ENCODE results near the gene SSTR4.

The SSTR4 gene

DNA sequence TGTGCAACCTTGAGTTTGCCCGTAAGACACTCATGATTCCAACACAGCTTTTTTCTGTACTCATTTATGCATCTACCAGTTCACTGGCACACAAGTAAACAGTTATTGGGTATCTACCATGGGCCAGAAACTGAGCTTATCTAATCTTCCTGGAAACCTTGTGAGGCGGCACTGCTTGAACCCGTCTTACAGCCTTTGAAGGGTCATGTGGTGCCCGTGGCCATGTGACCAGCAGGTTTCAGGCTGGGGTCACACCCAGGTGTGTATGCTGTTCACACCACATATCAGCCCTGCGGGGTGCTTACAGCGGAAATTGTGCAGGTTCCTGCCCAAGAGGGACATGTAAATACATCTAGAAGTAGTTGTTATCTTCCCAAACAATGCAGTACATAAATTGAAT lies 8.3 kb downstream of the SSTR4 start:
- Histone ChIP-seq H3K9me3 (ENCODE audit: control insufficient read depth in 2 of 2, low read length in 2 of 2) (no peaks in the 10 kb centered on the region), H3K27me3 (ENCODE audit: control insufficient read depth in 1 of 2, insufficient read depth in 2 of 2, low read length in 2 of 2) (peaks cover 31 to 41% of the 10 kb centered on the region in 2 donors), H3K4me3 (ENCODE audit: low read length in 2 of 2) (no peak overlapping the region), H3K9ac (ENCODE audit: low read length in 2 of 2) (no peak overlapping the region), H3K27ac (ENCODE audit: low read length) (no peak overlapping the region), H3K4me1 (ENCODE audit: control insufficient read depth, insufficient read depth, low read length) (peaks cover 17% of the 10 kb centered on the region), H3K36me3 (ENCODE audit: control insufficient read depth in 2 of 2, insufficient read depth in 2 of 2, low read length in 2 of 2) (no peaks in the 10 kb centered on the region)

DNA sequence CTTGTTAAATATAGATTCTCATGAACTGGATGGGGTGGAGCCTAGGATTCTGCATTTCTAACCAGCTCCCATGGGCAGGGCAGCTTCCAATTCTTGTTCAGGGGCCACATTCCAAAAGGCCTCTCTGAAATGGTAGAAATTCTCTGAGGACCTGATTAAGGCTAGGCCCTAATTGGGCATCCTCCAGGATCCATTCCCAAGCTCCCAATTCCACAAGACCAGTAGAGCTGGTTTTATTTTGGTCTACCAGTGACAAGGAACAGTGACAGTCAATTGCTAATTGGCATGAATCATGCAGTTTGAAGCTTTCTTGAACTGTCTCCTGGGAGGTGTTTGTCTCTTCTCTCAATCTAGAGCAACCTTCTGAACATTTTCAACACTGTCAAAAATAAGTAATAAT lies 11.3 kb downstream of the SSTR4 start:
- H3K36me3 ChIP-seq (ENCODE audit: control insufficient read depth in 2 of 2, insufficient read depth in 2 of 2, low read length in 2 of 2) = no peaks in the 10 kb centered on the region
- H3K9me3 ChIP-seq (ENCODE audit: control insufficient read depth in 2 of 2, low read length in 2 of 2) = no peaks in the 10 kb centered on the region
- H3K27me3 ChIP-seq (ENCODE audit: control insufficient read depth in 1 of 2, insufficient read depth in 2 of 2, low read length in 2 of 2) = peaks cover 32 to 69% of the 10 kb centered on the region in 2 donors
- no peak overlapping the region for H3K9ac ChIP-seq (ENCODE audit: low read length in 2 of 2)
- H3K4me3 ChIP-seq (ENCODE audit: low read length in 2 of 2) = peak overlapping the region in 1 of 2 donors; percentile 22
- peaks cover 39% of the 10 kb centered on the region for H3K4me1 ChIP-seq (ENCODE audit: control insufficient read depth, insufficient read depth, low read length)
- H3K27ac ChIP-seq (ENCODE audit: low read length) = no peak overlapping the region

DNA sequence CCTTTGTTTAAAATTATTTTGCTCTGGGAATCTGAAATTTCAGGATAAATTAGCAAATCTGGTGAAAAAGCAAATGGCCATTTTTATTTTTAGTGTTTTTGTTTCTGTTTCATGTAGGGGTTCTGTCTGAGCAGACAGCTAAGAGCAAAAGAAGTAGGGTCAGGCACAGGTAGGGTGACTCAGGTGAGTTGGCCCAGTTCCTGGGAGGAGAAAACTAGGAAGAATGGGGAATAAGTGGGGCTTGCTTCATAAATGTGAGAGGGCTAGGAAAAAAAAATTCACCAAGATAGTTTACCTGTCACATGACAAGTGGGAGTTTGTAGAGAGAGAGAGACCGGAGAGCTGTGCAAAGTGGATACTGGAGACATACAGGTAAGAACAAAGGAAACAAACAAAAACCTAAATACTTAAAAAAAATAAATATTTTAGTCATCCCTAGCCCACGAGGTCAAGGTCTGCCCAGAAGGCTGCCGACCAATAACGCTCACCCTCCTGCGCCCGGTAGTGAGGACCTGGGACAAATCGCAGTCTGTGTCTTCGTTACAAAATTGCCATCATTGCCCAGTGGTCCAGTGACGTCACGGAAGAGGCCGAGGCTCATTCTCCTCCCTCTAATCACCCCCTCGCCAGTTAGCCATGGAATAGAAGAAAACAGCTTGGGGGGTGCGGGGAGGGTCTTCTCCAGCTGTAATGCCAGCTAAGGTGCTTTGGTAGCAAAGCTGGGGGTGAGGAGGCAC lies 12.1 kb downstream of the SSTR4 start:
- H3K36me3 ChIP-seq (ENCODE audit: control insufficient read depth in 2 of 2, insufficient read depth in 2 of 2, low read length in 2 of 2) = no peaks in the 10 kb centered on the region
- no peak overlapping the region for H3K27ac ChIP-seq (ENCODE audit: low read length)
- peaks cover 33 to 71% of the 10 kb centered on the region in 2 donors for H3K27me3 ChIP-seq (ENCODE audit: control insufficient read depth in 1 of 2, insufficient read depth in 2 of 2, low read length in 2 of 2)
- H3K4me3 ChIP-seq (ENCODE audit: low read length in 2 of 2) = peak overlapping the region in 1 of 2 donors; percentile 76
- H3K9ac ChIP-seq (ENCODE audit: low read length in 2 of 2) = no peak overlapping the region
- H3K4me1 ChIP-seq (ENCODE audit: control insufficient read depth, insufficient read depth, low read length) = peaks cover 40% of the 10 kb centered on the region
- H3K9me3 ChIP-seq (ENCODE audit: control insufficient read depth in 2 of 2, low read length in 2 of 2) = no peaks in the 10 kb centered on the region

GRCh38 chr20:23047738-23048214 lies 12.7 kb downstream of the SSTR4 start:
- peaks cover 35 to 71% of the 10 kb centered on the region in 2 donors for H3K27me3 ChIP-seq (ENCODE audit: control insufficient read depth in 1 of 2, insufficient read depth in 2 of 2, low read length in 2 of 2)
- H3K36me3 ChIP-seq (ENCODE audit: control insufficient read depth in 2 of 2, insufficient read depth in 2 of 2, low read length in 2 of 2) = no peaks in the 10 kb centered on the region
- H3K9ac ChIP-seq (ENCODE audit: low read length in 2 of 2) = no peak overlapping the region
- H3K9me3 ChIP-seq (ENCODE audit: control insufficient read depth in 2 of 2, low read length in 2 of 2) = no peaks in the 10 kb centered on the region
- H3K27ac ChIP-seq (ENCODE audit: low read length) = no peak overlapping the region
- H3K4me1 ChIP-seq (ENCODE audit: control insufficient read depth, insufficient read depth, low read length) = peaks cover 40% of the 10 kb centered on the region
- peak overlapping the region; percentile 66 to 76 for H3K4me3 ChIP-seq (ENCODE audit: low read length in 2 of 2)

DNA sequence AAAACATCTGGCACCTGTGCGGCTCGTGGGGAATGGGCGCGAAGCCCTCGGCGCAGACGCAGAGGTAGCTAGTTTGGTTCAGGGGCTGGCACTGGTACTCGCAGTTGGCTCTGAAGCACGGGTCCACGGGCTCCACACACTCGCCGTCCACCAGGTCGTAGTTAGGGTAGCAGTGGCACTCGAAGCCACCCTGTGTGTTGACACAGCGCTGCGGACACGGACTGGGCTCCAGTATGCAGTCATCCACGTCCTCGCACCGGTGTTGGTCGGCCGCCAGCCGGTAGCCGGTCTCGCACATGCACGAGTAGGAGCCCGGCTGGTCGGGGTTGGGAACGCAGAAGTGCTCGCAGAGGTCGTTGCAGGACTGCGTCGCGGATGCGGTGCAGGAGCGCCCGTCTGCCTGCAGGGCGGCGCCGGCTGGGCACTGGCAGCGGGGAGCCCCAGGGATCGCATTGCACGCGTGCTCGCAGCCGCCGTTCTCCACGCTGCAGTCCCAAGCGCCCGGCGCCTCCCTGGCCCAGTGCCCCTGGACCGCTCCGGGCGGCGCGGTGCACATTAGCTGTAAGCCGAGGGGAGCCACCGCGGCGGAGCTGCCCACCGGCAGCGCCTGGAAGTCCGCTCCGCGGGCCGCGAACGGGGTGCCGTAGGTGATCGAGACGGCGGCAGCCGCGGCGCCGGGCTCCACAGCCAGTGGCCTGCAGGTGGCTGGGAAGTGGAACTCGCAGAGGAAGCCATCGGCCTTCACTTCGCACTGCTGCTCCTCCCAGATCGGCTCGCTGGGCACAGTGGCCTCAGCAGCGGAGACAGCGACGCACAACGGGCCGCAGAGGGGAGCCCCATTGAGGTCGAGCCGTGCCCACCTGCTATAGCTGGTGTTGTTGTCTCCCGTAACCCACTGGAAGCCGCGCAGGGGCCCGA lies 13.4 kb downstream of the SSTR4 start:
- H3K27me3 ChIP-seq (ENCODE audit: control insufficient read depth in 1 of 2, insufficient read depth in 2 of 2, low read length in 2 of 2) = peaks cover 31 to 67% of the 10 kb centered on the region in 2 donors
- H3K9ac ChIP-seq (ENCODE audit: low read length in 2 of 2) = peak overlapping the region in 1 of 2 donors; percentile 48
- peak overlapping the region; percentile 66 to 76 for H3K4me3 ChIP-seq (ENCODE audit: low read length in 2 of 2)
- H3K27ac ChIP-seq (ENCODE audit: low read length) = no peak overlapping the region
- no peaks in the 10 kb centered on the region for H3K36me3 ChIP-seq (ENCODE audit: control insufficient read depth in 2 of 2, insufficient read depth in 2 of 2, low read length in 2 of 2)
- H3K4me1 ChIP-seq (ENCODE audit: control insufficient read depth, insufficient read depth, low read length) = peaks cover 40% of the 10 kb centered on the region
- H3K9me3 ChIP-seq (ENCODE audit: control insufficient read depth in 2 of 2, low read length in 2 of 2) = no peaks in the 10 kb centered on the region

- Histone ChIP-seq H3K9ac (ENCODE audit: low read length in 2 of 2) (peak within 1 kb of the TSS; percentile 13 to 53), H3K27me3 (ENCODE audit: control insufficient read depth in 1 of 2, insufficient read depth in 2 of 2, low read length in 2 of 2) (peaks cover 27 to 66% of the 10 kb centered on the region in 2 donors), H3K4me3 (ENCODE audit: low read length in 2 of 2) (peak within 1 kb of the TSS; percentile 66 to 76), H3K4me1 (ENCODE audit: control insufficient read depth, insufficient read depth, low read length) (peaks cover 40% of the 10 kb centered on the region), H3K9me3 (ENCODE audit: control insufficient read depth in 2 of 2, low read length in 2 of 2) (no peaks in the 10 kb centered on the region), H3K36me3 (ENCODE audit: control insufficient read depth in 2 of 2, insufficient read depth in 2 of 2, low read length in 2 of 2) (no peaks in the 10 kb centered on the region), H3K27ac (ENCODE audit: low read length) (peak within 1 kb of the TSS; percentile 58)
These were observed 14.3 kb downstream of the SSTR4 start, which contains the start of gene THBD for GRCh38 chr20:23049201-23050075. TSS of gene THBD (minus strand) at chr20:23049672. CDS start at chr20:23049504, 168 bp downstream.

- peaks cover 27 to 58% of the 10 kb centered on the region in 2 donors for H3K27me3 ChIP-seq (ENCODE audit: control insufficient read depth in 1 of 2, insufficient read depth in 2 of 2, low read length in 2 of 2)
- peak overlapping the region; percentile 66 to 76 for H3K4me3 ChIP-seq (ENCODE audit: low read length in 2 of 2)
- H3K9me3 ChIP-seq (ENCODE audit: control insufficient read depth in 2 of 2, low read length in 2 of 2) = no peaks in the 10 kb centered on the region
- H3K27ac ChIP-seq (ENCODE audit: low read length) = peak overlapping the region; percentile 58
- H3K36me3 ChIP-seq (ENCODE audit: control insufficient read depth in 2 of 2, insufficient read depth in 2 of 2, low read length in 2 of 2) = no peaks in the 10 kb centered on the region
- peak overlapping the region; percentile 2 to 53 for H3K9ac ChIP-seq (ENCODE audit: low read length in 2 of 2)
- H3K4me1 ChIP-seq (ENCODE audit: control insufficient read depth, insufficient read depth, low read length) = peaks cover 40% of the 10 kb centered on the region
These were observed 15.1 kb downstream of the SSTR4 start for GRCh38 chr20:23050076-23050838.

DNA sequence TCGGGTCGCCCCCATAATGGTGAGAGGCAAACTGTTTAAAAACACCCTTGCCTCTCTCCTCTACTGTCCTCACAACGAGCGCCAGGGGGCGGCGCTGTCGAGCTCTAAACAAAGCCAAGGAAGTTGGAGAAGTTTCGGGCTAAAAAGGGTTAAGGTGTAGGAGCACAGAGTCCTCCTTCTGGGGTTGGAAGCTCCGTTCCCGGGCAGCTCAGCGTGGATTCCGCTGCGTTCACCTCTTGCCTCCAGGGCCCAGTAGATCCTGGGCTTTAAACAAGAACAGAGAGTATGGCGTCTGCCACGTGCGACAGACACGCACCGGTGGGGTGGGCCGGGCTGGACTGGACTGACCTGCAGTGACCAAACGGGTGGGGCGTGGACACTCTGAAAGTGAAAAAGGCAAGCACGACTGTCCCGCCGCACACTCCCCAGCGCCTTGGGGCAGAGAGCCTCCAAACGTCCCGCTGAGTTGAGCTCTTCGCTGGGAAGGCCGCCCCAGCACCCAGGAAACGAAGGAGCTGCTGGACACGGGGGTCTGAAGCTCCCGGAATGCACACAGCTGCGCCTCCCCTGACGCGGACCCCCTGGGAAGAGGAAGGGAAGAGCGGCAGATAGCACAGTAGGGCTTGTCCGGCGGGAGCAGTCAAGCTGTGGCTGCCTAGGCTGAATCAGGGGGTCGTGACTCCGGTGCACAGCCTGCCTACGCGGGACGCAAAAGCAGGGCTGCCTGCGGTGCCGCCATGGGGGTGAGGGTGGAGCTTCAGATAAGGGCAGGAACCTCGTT lies 15.9 kb downstream of the SSTR4 start:
- no peaks in the 10 kb centered on the region for H3K36me3 ChIP-seq (ENCODE audit: control insufficient read depth in 2 of 2, insufficient read depth in 2 of 2, low read length in 2 of 2)
- H3K27ac ChIP-seq (ENCODE audit: low read length) = peak overlapping the region; percentile 49
- H3K4me3 ChIP-seq (ENCODE audit: low read length in 2 of 2) = peak overlapping the region; percentile 68 to 76
- H3K9me3 ChIP-seq (ENCODE audit: control insufficient read depth in 2 of 2, low read length in 2 of 2) = no peaks in the 10 kb centered on the region
- peaks cover 25 to 52% of the 10 kb centered on the region in 2 donors for H3K27me3 ChIP-seq (ENCODE audit: control insufficient read depth in 1 of 2, insufficient read depth in 2 of 2, low read length in 2 of 2)
- H3K9ac ChIP-seq (ENCODE audit: low read length in 2 of 2) = peak overlapping the region; percentile 57 to 58
- H3K4me1 ChIP-seq (ENCODE audit: control insufficient read depth, insufficient read depth, low read length) = peaks cover 40% of the 10 kb centered on the region

DNA sequence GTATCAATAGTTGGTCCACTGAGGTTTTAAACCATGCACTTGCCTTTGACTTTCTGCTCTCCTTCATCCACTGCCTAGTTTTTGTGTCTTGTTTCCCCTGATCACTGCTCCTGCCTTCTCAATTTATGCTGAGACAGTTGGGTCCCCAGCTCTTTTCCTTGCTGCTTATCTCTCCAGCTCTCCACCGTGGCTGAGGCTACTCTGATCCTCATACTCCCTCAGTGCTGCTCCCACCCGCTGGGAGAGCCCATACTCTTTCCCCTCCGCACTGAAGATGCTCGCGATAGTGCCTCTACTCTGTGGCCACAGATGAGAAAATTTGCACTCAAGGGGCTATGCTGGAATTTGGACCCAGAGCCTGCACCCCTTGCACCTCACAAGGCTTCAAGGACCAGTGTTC lies 17.8 kb downstream of the SSTR4 start:
- no peaks in the 10 kb centered on the region for H3K9me3 ChIP-seq (ENCODE audit: control insufficient read depth in 2 of 2, low read length in 2 of 2)
- H3K27ac ChIP-seq (ENCODE audit: low read length) = no peak overlapping the region

More for the DNA sequence above, 17.8 kb downstream of the SSTR4 start:
- peaks cover 11 to 38% of the 10 kb centered on the region in 2 donors for H3K27me3 ChIP-seq (ENCODE audit: control insufficient read depth in 1 of 2, insufficient read depth in 2 of 2, low read length in 2 of 2)
- H3K4me3 ChIP-seq (ENCODE audit: low read length in 2 of 2) = no peak overlapping the region
- peaks cover 34% of the 10 kb centered on the region for H3K4me1 ChIP-seq (ENCODE audit: control insufficient read depth, insufficient read depth, low read length)
- no peak overlapping the region for H3K9ac ChIP-seq (ENCODE audit: low read length in 2 of 2)
- H3K36me3 ChIP-seq (ENCODE audit: control insufficient read depth in 2 of 2, insufficient read depth in 2 of 2, low read length in 2 of 2) = no peaks in the 10 kb centered on the region
